ENCODE measurements around the gene ATAT1.

The ATAT1 gene

DNA sequence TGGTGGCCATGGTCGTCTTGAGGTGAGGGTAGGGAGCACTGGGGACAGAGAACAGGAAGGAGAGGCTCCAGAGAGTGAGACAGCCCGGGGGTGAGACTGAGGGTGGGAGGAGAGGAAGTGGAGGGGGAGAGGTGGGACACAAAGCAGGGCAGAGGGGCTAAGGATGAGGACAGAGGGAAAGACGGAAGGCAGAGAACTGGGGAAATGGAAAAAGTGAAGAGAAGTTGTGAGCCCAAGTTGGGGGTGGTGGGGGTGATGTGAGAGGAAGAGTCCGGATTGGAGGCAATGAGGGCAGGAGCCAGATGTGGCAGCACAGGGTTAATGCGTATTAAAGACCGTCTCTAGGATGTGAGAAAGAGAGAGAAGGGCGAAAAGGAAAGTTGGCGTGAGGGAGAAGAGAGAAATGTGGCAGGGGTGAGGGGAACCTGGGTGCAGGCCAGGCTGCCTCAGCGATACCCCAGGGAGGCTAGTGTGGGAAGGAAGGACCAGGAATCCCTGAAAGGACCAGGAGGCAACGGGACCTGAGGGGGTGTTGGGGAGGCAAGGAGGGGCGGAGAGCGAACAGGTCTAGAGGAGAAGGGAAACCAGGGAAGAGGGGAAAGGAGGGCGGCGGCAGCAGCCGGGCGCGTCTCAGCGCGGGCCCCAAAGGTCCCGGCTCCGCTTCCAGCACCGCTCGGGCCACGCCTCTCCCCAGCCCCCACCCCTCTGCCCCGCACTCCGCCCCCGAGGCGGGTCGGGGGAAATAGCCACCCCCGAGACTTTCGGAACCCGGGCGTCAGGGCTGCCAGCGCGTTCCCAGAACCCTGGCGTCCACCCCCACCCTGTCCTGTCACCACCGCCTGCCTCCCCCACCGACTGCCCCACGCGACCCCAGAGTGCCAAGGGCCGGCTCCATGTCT, 59.6 kb downstream of the ATAT1 start, which contains the start of gene PPP1R18:
PPP1R18 (minus strand) TSS at position 637 of the 899 bp plus-strand sequence; CDS start at position 10, 627 bp downstream.
- DNase-seq (ENCODE audit: insufficient read length, low spot score) (no peak), FAIRE-seq (no peak)
- TF ChIP-seq, protein P1, sequence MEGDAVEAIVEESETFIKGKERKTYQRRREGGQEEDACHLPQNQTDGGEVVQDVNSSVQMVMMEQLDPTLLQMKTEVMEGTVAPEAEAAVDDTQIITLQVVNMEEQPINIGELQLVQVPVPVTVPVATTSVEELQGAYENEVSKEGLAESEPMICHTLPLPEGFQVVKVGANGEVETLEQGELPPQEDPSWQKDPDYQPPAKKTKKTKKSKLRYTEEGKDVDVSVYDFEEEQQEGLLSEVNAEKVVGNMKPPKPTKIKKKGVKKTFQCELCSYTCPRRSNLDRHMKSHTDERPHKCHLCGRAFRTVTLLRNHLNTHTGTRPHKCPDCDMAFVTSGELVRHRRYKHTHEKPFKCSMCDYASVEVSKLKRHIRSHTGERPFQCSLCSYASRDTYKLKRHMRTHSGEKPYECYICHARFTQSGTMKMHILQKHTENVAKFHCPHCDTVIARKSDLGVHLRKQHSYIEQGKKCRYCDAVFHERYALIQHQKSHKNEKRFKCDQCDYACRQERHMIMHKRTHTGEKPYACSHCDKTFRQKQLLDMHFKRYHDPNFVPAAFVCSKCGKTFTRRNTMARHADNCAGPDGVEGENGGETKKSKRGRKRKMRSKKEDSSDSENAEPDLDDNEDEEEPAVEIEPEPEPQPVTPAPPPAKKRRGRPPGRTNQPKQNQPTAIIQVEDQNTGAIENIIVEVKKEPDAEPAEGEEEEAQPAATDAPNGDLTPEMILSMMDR (IDR thresholded peaks at IDR 0.05; ENCODE audit: insufficient read depth, missing control alignments) = no peak

DNA sequence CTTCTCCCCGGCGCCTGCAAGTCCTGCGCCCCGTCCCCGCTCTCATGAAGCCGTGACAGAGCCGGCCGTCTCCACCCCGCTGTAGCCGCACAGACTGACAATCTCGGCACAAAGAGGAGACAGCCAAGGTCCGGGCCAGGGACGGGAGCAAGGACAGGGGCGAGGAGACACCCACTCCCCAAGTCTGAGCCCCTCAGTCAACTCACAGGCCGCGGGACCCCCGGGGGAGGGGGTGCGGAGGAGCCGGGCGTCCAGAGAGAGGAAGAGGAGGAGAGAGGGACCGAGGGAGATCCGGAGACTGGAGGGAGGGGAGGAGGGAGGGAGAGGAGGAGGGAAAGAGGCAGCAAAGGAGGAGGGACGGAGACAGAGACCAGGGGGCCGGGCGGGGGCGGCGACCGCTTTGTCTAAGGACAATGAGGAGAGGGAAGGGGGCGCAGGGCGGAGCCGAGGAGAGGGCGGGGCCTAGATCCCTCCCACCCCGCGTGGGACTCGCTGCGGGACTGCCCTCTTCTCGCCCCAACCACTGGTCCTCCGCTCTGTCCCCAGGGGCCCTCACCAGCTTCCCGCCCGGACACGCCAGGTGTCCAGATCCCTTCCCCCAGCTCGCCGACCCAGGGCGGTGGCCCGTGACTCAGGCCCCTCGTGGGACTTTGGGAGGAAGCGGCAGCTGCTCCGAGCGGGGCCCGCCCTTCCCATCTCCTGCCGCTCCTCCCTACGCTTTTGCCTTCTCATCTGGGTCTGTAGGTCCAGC, 60.4 kb downstream of the ATAT1 start:
- TF ChIP-seq, protein P1 (IDR thresholded peaks at IDR 0.05; ENCODE audit: insufficient read depth, missing control alignments) = no peak
- no peak for DNase-seq (ENCODE audit: insufficient read length, low spot score)
- no peak for FAIRE-seq

DNA sequence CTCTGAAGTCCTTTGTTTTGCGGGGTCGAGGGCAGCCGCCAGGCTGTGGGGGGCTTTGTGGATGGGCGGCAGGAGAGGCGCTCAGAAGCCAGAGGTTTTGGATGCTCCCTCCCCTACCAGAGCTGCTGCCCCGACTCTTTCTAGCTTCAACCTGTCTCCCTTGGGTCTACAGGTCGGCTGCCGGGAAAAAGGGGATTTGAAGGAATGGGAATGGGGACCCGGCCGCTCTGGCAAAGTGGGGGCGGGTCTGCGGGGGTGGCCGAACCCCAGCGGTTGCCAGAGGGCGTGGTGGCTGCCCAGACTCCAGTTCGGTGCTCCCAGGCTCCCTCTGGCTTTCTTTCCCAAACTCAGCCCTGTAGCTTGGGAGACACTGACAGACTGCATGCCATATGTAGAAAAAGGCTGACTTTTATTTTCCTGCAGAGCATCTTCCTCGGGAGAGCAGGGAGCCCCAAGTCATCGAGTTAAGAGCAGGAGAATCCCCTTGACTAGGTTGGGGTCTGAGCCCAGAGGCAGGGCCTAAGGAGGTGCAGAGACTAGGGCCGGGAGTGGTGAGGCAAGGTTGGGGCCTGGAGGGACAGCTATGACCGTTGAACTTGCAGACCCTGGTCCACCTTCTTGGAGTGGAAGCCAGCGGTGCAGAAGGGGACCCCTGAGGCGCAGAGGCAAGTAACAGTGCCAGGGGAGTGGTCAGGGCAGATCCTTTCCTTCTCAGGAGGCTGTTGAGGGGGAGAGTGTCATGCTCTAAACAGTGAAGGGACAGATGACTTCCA, 61.2 kb downstream of the ATAT1 start:
- no peak for DNase-seq (ENCODE audit: insufficient read length, low spot score)
- FAIRE-seq = no peak

DNA sequence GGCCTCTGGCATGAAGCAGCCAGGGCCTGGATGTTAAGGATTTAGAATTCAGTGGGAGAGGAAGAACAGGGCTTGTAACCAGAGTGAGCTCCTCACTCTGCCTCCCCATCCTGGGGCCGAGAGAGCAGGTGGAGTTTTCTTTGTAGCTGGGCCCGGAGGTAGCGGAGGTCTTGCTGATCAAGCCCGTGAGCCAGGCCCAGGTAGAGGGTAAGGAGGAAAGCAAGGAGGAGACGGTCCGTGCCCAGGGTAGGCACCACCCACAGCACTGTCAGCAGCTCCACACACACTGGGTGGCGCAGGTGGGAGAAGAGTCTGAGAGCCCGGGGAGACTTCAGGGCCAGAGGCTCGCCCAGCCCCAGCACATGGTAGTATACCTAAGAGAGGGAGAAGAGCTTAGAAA, 61.9 kb downstream of the ATAT1 start:
- FAIRE-seq (no peak), DNase-seq (ENCODE audit: insufficient read length, low spot score) (no peak)
- TF ChIP-seq, protein P1 (IDR thresholded peaks at IDR 0.05; ENCODE audit: insufficient read depth, missing control alignments) = no peak

More for the DNA sequence above, 61.2 kb downstream of the ATAT1 start:
- TF ChIP-seq, protein P1 (IDR thresholded peaks at IDR 0.05; ENCODE audit: insufficient read depth, missing control alignments) = no peak

DNA sequence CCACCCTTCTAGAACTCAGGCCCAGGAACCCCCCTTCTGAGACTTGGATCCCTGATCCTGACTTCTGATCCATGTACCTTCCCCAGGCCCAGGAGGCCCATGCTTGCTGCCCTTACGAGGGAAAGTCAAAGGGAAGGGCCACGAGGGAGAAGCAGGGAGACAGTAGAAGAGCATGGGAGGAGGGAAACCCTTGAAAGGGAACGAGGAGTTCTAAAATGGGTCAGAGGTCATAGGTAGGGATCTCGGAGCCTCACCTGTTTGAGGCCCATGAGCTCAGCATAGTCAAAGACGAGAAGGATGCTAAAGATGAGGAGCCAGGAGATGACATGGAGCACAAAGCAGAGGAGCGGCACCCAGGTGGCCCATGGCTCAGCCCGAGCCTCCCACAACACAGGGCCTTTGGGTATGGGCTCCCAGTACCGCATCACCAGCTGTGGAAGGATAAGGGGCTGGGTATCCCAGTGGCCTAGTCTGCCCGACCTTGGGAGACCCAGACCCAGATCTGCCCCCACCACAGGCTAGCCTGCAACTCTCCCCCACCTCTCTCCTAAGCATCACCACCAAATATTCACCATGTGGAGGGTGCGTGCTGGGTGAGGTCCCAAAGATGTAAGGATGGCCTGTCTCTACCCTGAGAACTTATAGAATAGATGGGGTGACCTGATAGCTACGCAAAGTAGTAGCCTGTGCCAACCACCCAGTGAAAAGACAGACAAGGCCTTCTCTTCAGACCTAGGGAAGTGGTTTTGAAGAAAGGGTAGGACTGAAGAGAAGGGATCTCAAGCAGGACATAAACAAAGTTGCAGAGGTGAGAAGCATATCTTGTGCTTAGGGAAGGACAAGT, 62.6 kb downstream of the ATAT1 start:
- DNase-seq (ENCODE audit: insufficient read length, low spot score) (no peak), FAIRE-seq (no peak)
- TF ChIP-seq, protein P1 (IDR thresholded peaks at IDR 0.05; ENCODE audit: insufficient read depth, missing control alignments) = no peak

DNA sequence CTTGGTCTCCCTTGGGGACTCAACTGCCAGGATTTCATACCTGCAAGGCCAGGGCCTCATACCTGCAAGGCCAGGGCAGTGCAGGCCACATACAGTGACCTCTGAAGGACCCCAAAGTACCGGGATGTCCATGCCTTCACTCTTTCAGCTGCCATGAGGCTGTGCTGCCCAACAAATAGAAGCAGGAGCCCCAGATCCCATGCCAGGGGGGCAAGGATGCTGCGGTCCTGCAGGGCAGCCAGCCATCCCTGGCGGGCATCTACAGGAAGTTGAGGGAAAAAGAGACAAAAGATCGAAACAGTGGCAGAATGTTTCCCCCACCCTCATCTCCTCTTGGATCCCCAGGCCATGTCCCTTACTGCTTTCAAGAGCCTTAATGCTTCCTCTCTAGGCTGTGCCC, 63.3 kb downstream of the ATAT1 start:
- DNase-seq (ENCODE audit: insufficient read length, low spot score) = no peak
- no peak for FAIRE-seq
- TF ChIP-seq, protein P1 (IDR thresholded peaks at IDR 0.05; ENCODE audit: insufficient read depth, missing control alignments) = no peak
